SU-DHL-6 (cell line): Measurements from ENCODE around the gene EFHD1.

ENCODE experiments used
- EZH2phosphoT487 ChIP-seq: fragments of 200-600 bp; sonication (generic), shearing (Covaris generic); conservative IDR thresholded peaks from 2 replicates; pipeline ENCODE4 v1.6.1; 2018; ENCODE audit warnings: mild to moderate bottlenecking, antibody characterized with exemption, low read length, moderate library complexity, mixed read lengths
- TF ChIP-seq, protein P1 (sequence below): fragments of 200-600 bp; sonication (generic); IDR thresholded peaks from one replicate; pipeline ENCODE4 v1.5.1; 2017; ENCODE audit warnings: antibody characterized with exemption, mild to moderate bottlenecking, low read length, moderate library complexity; ENCODE audit not compliant: insufficient read depth, poor library complexity, severe bottlenecking

DNA sequence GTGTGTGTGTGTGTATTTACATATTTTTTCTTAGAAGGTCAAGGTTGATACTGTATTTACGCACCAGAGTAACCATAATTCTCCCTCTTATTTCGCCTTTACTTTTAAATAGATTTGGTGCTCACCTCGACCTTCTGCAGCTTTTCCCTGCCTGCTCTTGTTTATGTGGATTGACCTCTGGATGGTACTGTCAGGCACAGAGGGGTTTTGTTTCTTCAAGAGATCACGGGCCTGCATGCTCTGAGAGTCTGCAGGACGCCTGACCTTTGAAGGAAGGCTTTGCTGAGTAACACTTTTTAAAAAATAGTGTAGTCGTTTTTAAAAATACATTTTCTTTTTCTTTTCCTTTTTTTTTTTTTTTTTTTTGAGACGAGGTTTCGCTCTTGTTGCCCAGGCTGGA lies 18.1 kb upstream of the EFHD1 start:
- TF ChIP-seq, protein P1, sequence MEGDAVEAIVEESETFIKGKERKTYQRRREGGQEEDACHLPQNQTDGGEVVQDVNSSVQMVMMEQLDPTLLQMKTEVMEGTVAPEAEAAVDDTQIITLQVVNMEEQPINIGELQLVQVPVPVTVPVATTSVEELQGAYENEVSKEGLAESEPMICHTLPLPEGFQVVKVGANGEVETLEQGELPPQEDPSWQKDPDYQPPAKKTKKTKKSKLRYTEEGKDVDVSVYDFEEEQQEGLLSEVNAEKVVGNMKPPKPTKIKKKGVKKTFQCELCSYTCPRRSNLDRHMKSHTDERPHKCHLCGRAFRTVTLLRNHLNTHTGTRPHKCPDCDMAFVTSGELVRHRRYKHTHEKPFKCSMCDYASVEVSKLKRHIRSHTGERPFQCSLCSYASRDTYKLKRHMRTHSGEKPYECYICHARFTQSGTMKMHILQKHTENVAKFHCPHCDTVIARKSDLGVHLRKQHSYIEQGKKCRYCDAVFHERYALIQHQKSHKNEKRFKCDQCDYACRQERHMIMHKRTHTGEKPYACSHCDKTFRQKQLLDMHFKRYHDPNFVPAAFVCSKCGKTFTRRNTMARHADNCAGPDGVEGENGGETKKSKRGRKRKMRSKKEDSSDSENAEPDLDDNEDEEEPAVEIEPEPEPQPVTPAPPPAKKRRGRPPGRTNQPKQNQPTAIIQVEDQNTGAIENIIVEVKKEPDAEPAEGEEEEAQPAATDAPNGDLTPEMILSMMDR: no peak
- no peak for TF ChIP-seq EZH2phosphoT487
